Vagina (tissue), 2 donors: ENCODE data around the gene FRY.

Source experiments
- CTCF ChIP-seq, 3 experiments: fragments of 450-650 bp in 2 of 3; fragments of 200-600 bp in 1 of 3; sonication (generic) in 1 of 3; IDR thresholded peaks; one replicate each; pipeline ENCODE4 v1.5.1; 2017 to 2019; ENCODE audit warnings: antibody characterized with exemption in 3 of 3, mild to moderate bottlenecking in 2 of 3, moderate library complexity in 2 of 3
- POLR2A ChIP-seq, 2 donors: fragments of 450-650 bp; IDR thresholded peaks; one replicate each; pipeline ENCODE4 v1.6.1; 2017; ENCODE audit warnings: antibody characterized with exemption in 2 of 2, mild to moderate bottlenecking in 2 of 2, moderate library complexity in 2 of 2
- POLR2AphosphoS5 ChIP-seq, 2 donors: sonication (generic); formaldehyde crosslinking; IDR thresholded peaks; one replicate each; pipeline ENCODE4 v1.9.0; 2017; ENCODE audit warnings: antibody characterized with exemption in 2 of 2, mild to moderate bottlenecking in 2 of 2, low read depth in 1 of 2; ENCODE audit not compliant: insufficient read depth in 1 of 2

GRCh38 chr13:32262619-32263018, 231.0 kb downstream of the FRY start:
- TF ChIP-seq POLR2A (IDR thresholded peaks at IDR 0.05) (no peak), CTCF (IDR thresholded peaks at IDR 0.05) (no peak), POLR2AphosphoS5 (IDR thresholded peaks at IDR 0.05; ENCODE audit: insufficient read depth in 1 of 2, low read depth in 1 of 2) (no peak)
